ENCODE results near the gene ZDHHC11B. TPM values are rescaled to one million over a fixed set of nuclear protein-coding genes. Genes with fewer than 3 reads are reported as not detected.
"Not testable (repeated sequence)": the region's sequence is repeated elsewhere in the genome, so short reads cannot be mapped to it uniquely, and the experiment has no call there.

The ZDHHC11B gene
- total and polyA plus RNA-seq, 9 donors, result 1.7 to 8.0 (median 2.4) TPM

GRCh38 chr5:696191-696590, 88.3 kb downstream of the ZDHHC11B start:
- H3K27me3 ChIP-seq; H3K27ac ChIP-seq; H3K4me3 ChIP-seq; intact Hi-C loops (cut with DNase I); H3K4me1 ChIP-seq (ENCODE audit: insufficient read depth); H3K36me3 ChIP-seq; H3K9me3 ChIP-seq; DNase-seq: not testable (repeated sequence)
- 74 to 89% (median 80%) methylated on average over 2 to 8 of the region's 8 CpGs for WGBS, 3 donors

- H3K27me3 ChIP-seq; intact Hi-C loops (cut with DNase I); H3K4me1 ChIP-seq (ENCODE audit: insufficient read depth); DNase-seq; H3K4me3 ChIP-seq; H3K36me3 ChIP-seq; H3K9me3 ChIP-seq; H3K27ac ChIP-seq: not testable (repeated sequence)
- WGBS, 3 donors, result 74 to 87% methylated on average over 7 to 8 of the region's 13 CpGs; no CpG with 5 or more reads in 1 of the 3 donors
Observed at GRCh38 chr5:695475-695874, 89.1 kb downstream of the ZDHHC11B start.

- peak overlapping the region; percentile 69 for H3K4me3 ChIP-seq
- peak in 2 of 5 donors; percentile 22 to 43 for DNase-seq
- intact Hi-C loops (cut with DNase I); H3K9me3 ChIP-seq; H3K27me3 ChIP-seq; H3K4me1 ChIP-seq (ENCODE audit: insufficient read depth); H3K36me3 ChIP-seq; H3K27ac ChIP-seq: not testable (repeated sequence)
- WGBS, 3 donors, result 3 to 10% methylated on average over 9 to 13 of the region's 22 CpGs; no CpG with 5 or more reads in 1 of the 3 donors
Observed at GRCh38 chr5:694042-694431, 90.5 kb downstream of the ZDHHC11B start.

GRCh38 chr5:693271-694041, 91.1 kb downstream of the ZDHHC11B start, which contains the start of gene TPPP:
TSS of gene TPPP (minus strand) at chr5:693352. CDS start at chr5:678060, 15,292 bp downstream.
- peak; percentile 84 to 92 (median 89) for DNase-seq
- TF ChIP-seq POLR2A (IDR thresholded peaks at IDR 0.05), result peak; percentile 54
- H3K4me1 ChIP-seq (ENCODE audit: insufficient read depth); H3K36me3 ChIP-seq; H3K27me3 ChIP-seq; H3K9me3 ChIP-seq; intact Hi-C loops (cut with DNase I): not testable (repeated sequence)
- peak within 1 kb of the TSS in 1 of 2 donors; percentile 44 for H3K27ac ChIP-seq
- peak within 1 kb of the TSS; percentile 69 for H3K4me3 ChIP-seq
- WGBS, 3 donors, result 0 to 1% (median 0%) methylated on average over 8 to 87 of the region's 109 CpGs

GRCh38 chr5:692529-693041, 91.9 kb downstream of the ZDHHC11B start:
- H3K36me3 ChIP-seq; H3K4me1 ChIP-seq (ENCODE audit: insufficient read depth); H3K9me3 ChIP-seq; H3K27ac ChIP-seq; H3K27me3 ChIP-seq; intact Hi-C loops (cut with DNase I): not testable (repeated sequence)
- WGBS, 3 donors, result 0 to 1% (median 0%) methylated on average over 33 to 40 of the region's 41 CpGs
- peak overlapping the region; percentile 69 for H3K4me3 ChIP-seq
- DNase-seq, result peak in 3 of 5 donors; percentile 23 to 42 (median 28)

- H3K9me3 ChIP-seq, result no peaks in the 10 kb centered on the region
- H3K36me3 ChIP-seq, result no peaks in the 10 kb centered on the region
- no peaks in the 10 kb centered on the region for H3K4me1 ChIP-seq (ENCODE audit: insufficient read depth)
- no peaks in the 10 kb centered on the region for H3K27me3 ChIP-seq
- TF ChIP-seq EP300 (IDR thresholded peaks at IDR 0.05), result no peak
- no peak for TF ChIP-seq CTCF (IDR thresholded peaks at IDR 0.05)
- TF ChIP-seq POLR2A (IDR thresholded peaks at IDR 0.05), result no peak
- WGBS, 3 donors, result 0 to 19% (median 15%) methylated on average over 1 to 2 of the region's 2 CpGs
- H3K4me3 ChIP-seq, result peak overlapping the region; percentile 69
- intact Hi-C loops (cut with DNase I), result no loop called here
- no peak for DNase-seq
- no peak overlapping the region for H3K27ac ChIP-seq
Observed at GRCh38 chr5:691817-692528, 92.6 kb downstream of the ZDHHC11B start.

GRCh38 chr5:691049-691448, 93.5 kb downstream of the ZDHHC11B start:
- H3K27me3 ChIP-seq; intact Hi-C loops (cut with DNase I); H3K4me1 ChIP-seq (ENCODE audit: insufficient read depth); H3K27ac ChIP-seq; H3K9me3 ChIP-seq; H3K4me3 ChIP-seq; H3K36me3 ChIP-seq: not testable (repeated sequence)
- peak in 2 of 5 donors; percentile 34 to 38 for DNase-seq
- 2% methylated on average over 14 of the region's 23 CpGs; no CpG with 5 or more reads in 2 of the 3 donors for WGBS, 3 donors

- DNase-seq; H3K27me3 ChIP-seq; intact Hi-C loops (cut with DNase I); H3K4me3 ChIP-seq; H3K27ac ChIP-seq; H3K4me1 ChIP-seq (ENCODE audit: insufficient read depth); H3K9me3 ChIP-seq; H3K36me3 ChIP-seq: not testable (repeated sequence)
- no CpG with 5 or more reads among the region's 12 CpGs for WGBS, 3 donors
Observed at GRCh38 chr5:690293-690692, 94.2 kb downstream of the ZDHHC11B start.

- H3K9me3 ChIP-seq; H3K27ac ChIP-seq; H3K36me3 ChIP-seq; H3K4me1 ChIP-seq (ENCODE audit: insufficient read depth); H3K4me3 ChIP-seq; intact Hi-C loops (cut with DNase I); H3K27me3 ChIP-seq; DNase-seq: not testable (repeated sequence)
- WGBS, 3 donors, result 79 to 90% (median 83%) methylated on average over 17 to 19 of the region's 30 CpGs
Observed at GRCh38 chr5:688348-689010, 96.0 kb downstream of the ZDHHC11B start.

GRCh38 chr5:686936-687335, 97.6 kb downstream of the ZDHHC11B start:
- H3K4me3 ChIP-seq; DNase-seq; intact Hi-C loops (cut with DNase I); H3K4me1 ChIP-seq (ENCODE audit: insufficient read depth); H3K27ac ChIP-seq; H3K27me3 ChIP-seq; H3K36me3 ChIP-seq; H3K9me3 ChIP-seq: not testable (repeated sequence)
- WGBS, 3 donors, result 68 to 83% (median 73%) methylated on average over 7 to 11 of the region's 12 CpGs

Data from ovary (tissue), 9 donors.